WERI-Rb-1 (cell line): ENCODE measurements around the gene C1orf198.

Source experiments
- DNase-seq: peaks from one replicate; pipeline ENCODE4 v3.0.0-alpha.2; 2020
- H3K27ac ChIP-seq: fragments of 250-450 bp; sonication (Bioruptor Pico); 2 replicates; pipeline ENCODE4 v1.5.1; 2020; ENCODE audit warnings: mild to moderate bottlenecking, moderate library complexity
- H3K27me3 ChIP-seq: fragments of 250-450 bp; sonication (Bioruptor Pico); 2 replicates; pipeline ENCODE4 v1.5.1; 2021; ENCODE audit warnings: mild to moderate bottlenecking, low read depth, moderate library complexity; ENCODE audit not compliant: insufficient read depth, severe bottlenecking
- H3K36me3 ChIP-seq: fragments of 250-450 bp; sonication (Bioruptor Pico); 2 replicates; pipeline ENCODE4 v1.5.1; 2020; ENCODE audit warnings: mild to moderate bottlenecking, moderate library complexity
- H3K4me3 ChIP-seq: 2 replicates; pipeline ENCODE4 v1.5.1; 2011; ENCODE audit warnings: low read depth, mild to moderate bottlenecking, control low read depth, low read length
- H3K9me3 ChIP-seq: fragments of 250-450 bp; sonication (Bioruptor Pico); 2 replicates; pipeline ENCODE4 v1.5.1; 2021; ENCODE audit warnings: mild to moderate bottlenecking, moderate library complexity; ENCODE audit not compliant: severe bottlenecking
- TF ChIP-seq, protein P1 (sequence below): IDR thresholded peaks from 2 replicates; pipeline ENCODE4 v1.5.1; 2011; ENCODE audit warnings: low read depth, mild to moderate bottlenecking, control low read depth, inconsistent platforms, low read length

C1orf198 gene

DNA sequence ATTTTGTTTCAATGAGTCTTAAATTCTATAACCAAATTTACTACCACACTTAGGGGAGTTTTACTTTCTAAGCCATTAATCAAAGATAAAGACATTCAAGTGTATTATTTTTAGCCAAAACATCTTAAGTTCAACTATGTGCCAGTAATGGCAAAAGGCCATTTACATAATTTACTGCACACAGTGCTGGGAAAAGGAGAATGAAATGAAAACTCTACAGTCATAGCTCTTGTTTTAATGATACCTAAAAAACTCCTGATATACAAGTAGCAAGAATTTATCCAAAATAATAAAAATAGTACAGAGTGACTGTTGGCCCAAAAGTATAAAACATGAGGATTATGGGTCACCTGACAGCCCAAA lies 42.4 kb upstream of the C1orf198 start:
- Histone ChIP-seq H3K9me3 (no peaks in the 10 kb centered on the region), H3K27ac (no peak overlapping the region), H3K27me3 (no peaks in the 10 kb centered on the region), H3K36me3 (peaks cover 45% of the 10 kb centered on the region), H3K4me3 (no peak overlapping the region)
- no peak for DNase-seq
- TF ChIP-seq, protein P1, sequence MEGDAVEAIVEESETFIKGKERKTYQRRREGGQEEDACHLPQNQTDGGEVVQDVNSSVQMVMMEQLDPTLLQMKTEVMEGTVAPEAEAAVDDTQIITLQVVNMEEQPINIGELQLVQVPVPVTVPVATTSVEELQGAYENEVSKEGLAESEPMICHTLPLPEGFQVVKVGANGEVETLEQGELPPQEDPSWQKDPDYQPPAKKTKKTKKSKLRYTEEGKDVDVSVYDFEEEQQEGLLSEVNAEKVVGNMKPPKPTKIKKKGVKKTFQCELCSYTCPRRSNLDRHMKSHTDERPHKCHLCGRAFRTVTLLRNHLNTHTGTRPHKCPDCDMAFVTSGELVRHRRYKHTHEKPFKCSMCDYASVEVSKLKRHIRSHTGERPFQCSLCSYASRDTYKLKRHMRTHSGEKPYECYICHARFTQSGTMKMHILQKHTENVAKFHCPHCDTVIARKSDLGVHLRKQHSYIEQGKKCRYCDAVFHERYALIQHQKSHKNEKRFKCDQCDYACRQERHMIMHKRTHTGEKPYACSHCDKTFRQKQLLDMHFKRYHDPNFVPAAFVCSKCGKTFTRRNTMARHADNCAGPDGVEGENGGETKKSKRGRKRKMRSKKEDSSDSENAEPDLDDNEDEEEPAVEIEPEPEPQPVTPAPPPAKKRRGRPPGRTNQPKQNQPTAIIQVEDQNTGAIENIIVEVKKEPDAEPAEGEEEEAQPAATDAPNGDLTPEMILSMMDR, result no peak

DNA sequence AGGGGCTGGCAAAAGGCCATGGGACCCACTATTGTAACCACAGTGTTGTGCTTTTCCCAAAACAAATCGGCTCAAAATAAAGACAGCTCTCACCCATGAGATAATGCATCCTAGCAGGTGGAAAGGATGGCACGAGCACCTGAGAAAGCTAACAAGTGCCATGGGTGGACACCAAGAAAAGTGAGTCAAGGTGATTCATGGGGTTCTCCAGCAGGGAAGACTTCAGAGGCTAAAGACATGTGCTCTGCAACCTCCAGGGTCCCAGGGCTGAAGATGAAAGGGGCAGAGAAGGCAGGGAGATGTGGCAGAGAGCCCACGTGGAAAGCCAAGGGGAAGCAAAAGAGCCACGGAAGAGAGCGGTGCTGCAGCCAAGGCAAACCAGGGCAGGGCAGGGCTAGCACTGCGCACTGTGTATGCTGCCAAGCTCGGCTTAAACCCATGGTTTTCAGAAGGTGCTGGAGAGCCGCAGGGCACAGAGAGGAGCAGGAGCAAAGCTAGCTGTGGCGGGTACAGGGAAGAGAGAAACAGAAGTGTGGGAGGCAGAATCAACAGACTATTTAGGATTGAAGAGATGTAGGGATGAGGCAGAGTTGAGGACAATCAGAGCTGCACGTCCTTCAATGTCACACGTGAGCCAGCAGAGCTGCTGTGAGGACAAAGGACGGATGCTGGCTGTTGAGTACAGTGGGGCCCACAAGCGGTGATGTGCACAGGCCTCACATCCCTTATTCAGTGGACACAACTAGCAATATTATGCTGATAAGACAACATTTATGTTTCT lies 41.8 kb upstream of the C1orf198 start:
- no peaks in the 10 kb centered on the region for H3K27me3 ChIP-seq
- TF ChIP-seq, protein P1, result no peak
- peaks cover 46% of the 10 kb centered on the region for H3K36me3 ChIP-seq
- H3K27ac ChIP-seq, result no peak overlapping the region
- H3K4me3 ChIP-seq, result no peak overlapping the region
- DNase-seq, result no peak
- no peaks in the 10 kb centered on the region for H3K9me3 ChIP-seq

DNA sequence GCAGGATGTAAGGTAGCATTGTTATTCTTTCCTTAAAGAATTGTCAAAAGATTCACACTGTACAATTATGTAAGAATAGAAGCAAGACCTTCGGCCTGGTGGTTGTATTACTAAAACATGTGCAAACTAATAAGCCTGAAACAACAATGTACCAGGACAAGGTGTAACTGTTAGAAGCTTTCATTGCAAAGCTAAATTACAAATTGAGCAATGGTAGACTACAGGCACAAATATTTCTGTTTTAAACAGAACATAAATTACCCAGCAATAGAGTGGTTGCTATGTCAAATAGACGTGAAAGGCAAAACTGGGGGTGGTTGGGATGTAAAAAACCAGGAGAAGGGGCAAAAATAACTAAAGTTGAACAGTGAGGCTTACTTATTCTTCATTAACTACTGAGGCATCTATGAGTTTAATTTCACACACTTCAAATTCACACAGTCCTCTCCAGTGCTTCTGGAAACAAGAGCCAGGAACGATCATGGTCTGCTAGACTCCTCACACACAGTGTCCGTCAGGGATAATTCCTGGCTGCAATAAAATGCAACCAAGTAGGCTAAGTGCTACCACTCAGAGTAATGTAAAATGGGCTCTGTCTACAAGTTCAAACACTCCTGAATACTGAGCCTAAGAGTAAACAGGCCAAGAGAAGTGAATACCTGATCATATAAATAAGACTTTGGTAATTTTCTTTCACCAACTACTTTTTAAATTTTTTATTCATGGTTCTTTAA lies 39.3 kb upstream of the C1orf198 start:
- Histone ChIP-seq H3K9me3 (no peaks in the 10 kb centered on the region), H3K27ac (no peak overlapping the region), H3K27me3 (no peaks in the 10 kb centered on the region), H3K36me3 (peaks cover 39% of the 10 kb centered on the region), H3K4me3 (no peak overlapping the region)
- TF ChIP-seq, protein P1, result no peak
- no peak for DNase-seq

DNA sequence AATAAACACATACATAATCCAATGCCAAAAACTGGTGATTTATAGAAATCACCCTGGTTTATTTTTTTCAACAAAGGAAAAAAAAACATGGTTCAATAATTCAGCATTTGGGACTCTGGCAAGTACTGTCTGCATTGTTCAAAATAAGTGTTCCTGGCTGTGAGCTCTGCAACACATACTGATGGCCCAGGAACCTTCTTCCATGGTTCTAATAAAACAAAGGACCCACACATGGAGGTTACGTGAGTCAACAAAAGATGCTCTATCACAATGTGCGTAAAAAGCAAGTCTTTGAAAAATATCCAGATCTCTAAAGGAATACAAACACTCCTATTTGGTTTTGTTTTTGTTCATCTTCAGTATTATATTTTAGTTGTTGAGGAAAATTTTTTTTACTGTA lies 37.9 kb upstream of the C1orf198 start:
- Histone ChIP-seq H3K36me3 (peaks cover 35% of the 10 kb centered on the region), H3K27me3 (no peaks in the 10 kb centered on the region), H3K27ac (no peak overlapping the region), H3K9me3 (no peaks in the 10 kb centered on the region), H3K4me3 (no peak overlapping the region)
- no peak for DNase-seq
- TF ChIP-seq, protein P1, result no peak

DNA sequence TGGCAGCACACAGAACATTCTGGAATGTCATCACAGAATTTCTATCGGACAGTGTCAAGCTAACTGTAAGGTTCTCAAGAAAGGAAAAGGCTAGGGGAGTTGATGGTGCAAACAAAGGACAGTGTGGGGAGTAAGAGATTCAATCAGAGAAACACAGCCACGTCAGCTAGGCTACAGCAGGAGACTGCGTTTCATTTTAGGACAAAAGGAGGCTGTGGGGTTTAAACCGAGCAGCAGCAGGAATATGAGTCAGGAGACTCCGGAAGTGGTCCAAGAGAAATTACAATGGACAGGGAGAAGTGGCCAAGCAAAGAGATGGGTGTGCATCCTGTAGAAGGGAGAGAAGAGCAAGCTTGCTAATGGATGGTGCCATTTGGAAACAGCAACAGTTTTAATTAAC lies 37.4 kb upstream of the C1orf198 start:
- no peak for DNase-seq
- Histone ChIP-seq H3K27ac (no peak overlapping the region), H3K9me3 (no peaks in the 10 kb centered on the region), H3K27me3 (no peaks in the 10 kb centered on the region), H3K4me3 (no peak overlapping the region), H3K36me3 (peaks cover 30% of the 10 kb centered on the region)
- TF ChIP-seq, protein P1, result no peak
